ENCODE results near the gene CD14.
"Not testable (repeated sequence)": the region's sequence is repeated elsewhere in the genome, so short reads cannot be mapped to it uniquely, and the experiment has no call there.

The CD14 gene

DNA sequence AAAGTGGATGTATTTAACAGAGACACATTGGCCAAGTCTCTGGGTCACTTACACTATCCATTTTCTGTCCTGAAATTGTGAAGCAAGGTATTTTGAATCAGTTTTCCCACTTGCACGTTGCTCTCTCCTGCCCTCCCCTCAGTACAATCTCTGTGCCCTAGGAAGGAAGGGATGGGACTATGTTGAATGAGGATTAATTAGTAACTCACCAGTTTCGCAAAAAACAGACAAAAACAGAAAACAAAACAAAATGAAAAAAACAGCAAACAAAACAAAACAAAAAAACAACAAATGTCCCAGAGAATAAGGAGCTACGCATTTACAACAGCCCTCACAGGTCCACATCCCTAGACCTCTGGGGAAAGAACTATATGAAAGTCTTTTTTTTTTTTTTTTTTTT is 1.1 kb upstream of the CD14 start:
- no peak for DNase-seq

DNA sequence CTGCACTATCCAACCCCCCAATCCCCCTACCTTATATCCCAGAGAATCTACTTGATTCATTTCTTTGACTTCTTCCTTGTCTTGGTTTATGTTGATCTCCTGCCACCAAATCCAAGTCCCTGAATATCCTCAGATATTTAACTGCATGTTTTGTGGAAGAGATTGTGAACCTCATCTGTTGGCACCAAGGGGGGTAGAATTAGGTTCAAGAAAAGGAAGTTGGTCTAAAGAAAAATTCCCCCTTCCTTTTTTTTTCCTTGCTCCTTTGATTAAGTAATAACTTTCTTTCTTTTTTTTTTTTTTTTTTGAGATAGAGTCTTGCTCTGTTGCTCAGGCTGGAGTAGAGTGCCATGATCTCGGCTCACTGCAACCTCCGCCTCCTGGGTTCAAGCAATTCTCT is 526 bp upstream of the CD14 start:
- DNase-seq, result no peak

DNA sequence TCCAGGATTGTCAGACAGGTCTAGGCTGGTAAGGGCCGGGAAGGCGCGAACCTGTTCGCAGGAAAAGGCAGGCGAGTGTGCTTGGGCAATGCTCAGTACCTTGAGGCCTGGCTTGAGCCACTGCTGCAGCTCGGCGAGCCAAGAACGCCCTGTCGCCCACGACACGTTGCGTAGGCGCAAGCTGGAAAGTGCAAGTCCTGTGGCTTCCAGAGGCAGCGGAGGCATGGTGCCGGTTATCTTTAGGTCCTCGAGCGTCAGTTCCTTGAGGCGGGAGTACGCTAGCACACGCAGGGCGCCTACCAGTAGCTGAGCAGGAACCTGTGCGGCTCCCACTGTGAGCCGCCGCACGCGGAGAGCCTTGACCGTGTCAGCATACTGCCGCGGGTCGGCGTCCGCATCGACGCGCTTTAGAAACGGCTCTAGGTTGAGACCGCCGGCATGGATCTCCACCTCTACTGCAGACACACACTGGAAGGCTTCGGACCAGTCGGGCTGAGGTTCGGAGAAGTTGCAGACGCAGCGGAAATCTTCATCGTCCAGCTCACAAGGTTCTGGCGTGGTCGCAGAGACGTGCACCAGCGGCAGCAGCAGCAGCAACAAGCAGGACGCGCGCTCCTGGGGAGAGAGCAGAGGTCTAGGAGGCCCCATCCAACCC is 482 bp downstream of the CD14 start:
- no peak for DNase-seq

DNA sequence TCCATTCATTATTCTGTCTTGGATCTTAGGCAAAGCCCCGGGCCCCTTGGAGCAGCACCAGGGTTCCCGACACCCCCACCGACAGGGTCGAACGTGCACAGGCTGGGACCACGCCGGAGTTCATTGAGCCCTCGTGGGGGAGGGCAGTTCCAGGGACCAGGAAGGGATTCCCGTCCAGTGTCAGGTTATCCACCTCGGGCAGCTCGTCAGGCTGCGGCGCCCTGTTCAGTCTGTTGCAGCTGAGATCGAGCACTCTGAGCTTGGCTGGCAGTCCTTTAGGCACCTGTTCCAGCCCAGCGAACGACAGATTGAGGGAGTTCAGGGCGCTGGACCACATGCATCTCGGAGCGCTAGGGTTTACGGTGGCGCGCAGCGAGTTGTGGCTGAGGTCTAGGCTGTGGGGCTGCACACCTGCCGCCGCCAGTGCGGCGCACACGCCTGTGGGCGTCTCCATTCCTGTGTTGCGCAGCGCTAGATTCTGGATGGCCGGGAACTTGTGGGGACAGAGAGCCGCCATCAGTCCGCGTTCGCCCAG is 1.1 kb downstream of the CD14 start:
- peak; percentile 53 for DNase-seq

DNA sequence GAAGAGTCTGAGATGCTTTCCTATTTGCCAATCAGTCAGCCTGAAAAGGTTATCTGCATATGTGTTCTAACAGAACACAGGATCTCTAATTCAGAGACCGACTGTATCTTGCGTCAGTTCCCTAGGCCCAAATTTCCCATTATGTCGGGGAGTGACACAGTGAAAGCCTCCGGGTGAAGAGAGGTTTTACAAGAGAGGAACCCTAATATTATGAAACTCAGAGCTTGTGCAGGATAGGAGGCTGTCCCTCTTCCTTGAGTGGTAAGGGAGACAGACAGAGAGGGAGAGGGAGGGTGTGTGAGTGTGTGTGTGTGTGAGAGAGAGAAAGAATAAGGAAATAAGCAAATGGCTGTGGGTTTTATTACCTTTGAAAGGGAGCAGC is 1.9 kb downstream of the CD14 start:
- no peak for DNase-seq

DNA sequence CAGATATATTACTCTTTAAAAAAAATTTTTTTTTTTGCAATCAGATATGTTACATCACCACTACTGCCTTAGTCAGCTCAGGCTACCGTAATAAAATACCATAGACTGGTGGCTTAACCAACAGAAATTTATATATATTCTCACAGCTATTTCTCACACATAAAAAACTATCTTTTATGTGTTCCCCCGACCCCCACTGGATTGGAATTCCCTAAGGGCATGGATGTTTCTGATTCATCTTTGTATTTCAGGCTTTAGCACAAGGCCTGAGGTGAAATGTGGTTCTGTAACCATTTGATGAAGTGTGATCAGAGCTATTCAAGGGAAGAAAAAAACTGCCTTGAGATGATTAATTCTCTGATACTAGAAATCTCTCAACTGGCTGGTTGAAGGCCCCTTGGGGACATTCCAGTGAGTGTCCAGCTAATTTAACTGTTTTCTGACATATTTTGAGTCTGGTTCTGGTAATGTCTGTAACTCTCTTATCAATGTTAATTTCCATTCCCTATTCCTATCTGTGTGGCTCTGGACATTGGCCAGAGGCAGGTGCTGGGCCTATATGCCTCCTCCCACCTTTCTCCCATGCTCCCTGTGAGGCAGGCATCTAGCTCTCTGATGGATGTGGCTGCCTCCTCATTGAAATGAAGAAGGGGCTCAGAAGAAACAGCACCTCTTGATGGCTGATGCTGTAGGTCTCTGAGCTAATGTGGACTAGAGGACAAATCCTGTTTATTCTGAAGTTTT is 2.5 kb downstream of the CD14 start:
- no peak for DNase-seq

DNA sequence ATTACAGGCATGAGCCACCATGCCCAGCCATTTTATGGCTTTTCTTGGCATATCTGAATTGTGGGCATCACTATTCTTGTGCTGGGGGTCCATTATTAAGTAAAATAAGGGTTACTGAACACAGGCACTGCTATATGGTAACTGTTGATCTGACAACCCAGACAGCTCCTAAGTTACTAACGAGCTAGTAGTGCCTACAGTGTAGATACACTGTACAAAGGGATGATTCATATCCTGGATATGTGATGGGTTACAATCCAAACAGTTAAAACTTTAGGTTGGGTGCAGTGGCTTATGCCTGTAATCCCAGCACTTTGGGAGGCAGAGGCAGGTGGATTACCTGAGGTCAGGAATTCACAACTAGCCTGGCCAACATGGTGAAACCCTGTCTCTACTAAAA is 4.3 kb downstream of the CD14 start:
- no peak for DNase-seq

DNA sequence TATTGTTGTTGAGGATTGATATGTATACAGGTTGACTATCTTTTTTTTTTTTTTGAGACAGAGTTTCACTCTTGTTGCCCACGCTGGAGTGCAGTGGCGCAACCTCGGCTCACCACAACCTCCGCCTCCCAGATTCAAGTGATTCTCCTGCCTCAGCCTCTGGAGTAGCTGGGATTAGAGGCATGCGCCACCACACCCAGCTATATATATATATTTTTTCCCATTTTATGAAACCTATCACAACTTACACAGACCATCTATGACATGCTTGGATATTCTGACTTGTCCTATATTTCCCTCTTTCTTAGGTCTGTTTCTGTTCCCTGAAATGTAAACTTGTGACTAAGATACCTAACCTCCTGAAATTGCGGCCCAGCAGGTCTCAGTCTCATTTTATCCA is 5.0 kb downstream of the CD14 start:
- no peak for DNase-seq

DNA sequence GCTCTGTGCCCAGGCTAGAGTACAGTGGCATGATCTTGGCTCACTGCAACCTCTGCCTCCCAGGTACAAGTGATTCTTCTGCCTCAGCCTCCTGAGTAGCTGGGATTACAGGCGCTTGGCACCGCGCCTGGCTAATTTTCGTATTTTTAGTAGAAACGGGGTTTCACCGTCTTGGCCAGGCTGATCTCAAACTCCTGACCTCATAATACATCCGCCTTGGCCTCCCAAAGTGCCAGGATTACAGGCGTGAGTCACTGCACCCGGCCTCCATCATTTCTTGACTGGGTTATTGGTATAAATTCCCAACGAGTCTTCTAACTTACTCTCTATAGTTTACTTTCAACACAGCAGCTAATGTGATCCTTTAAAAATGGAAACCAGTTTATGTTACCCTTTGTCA is 8.1 kb downstream of the CD14 start:
- not testable (repeated sequence) for DNase-seq

DNA sequence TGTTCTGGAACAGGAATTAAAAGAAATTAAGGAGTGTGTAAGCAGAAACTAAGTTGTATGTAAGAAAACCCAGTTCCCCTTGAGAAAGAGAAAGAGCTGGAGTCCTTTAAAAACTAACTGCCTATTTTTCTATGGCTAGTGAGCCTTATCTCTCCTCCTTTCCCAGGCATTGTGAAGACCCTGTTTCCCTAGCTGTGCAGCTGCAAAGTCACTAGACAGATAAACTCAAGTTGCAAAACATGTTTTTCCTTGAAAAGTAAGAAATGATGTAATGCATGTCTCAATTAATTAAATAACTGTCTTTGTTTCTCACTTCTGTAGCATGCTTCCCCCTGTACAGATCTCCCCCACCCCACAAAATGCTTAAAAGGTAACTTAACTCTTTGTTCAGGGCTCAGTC is 9.9 kb downstream of the CD14 start:
- not testable (repeated sequence) for DNase-seq

DNA sequence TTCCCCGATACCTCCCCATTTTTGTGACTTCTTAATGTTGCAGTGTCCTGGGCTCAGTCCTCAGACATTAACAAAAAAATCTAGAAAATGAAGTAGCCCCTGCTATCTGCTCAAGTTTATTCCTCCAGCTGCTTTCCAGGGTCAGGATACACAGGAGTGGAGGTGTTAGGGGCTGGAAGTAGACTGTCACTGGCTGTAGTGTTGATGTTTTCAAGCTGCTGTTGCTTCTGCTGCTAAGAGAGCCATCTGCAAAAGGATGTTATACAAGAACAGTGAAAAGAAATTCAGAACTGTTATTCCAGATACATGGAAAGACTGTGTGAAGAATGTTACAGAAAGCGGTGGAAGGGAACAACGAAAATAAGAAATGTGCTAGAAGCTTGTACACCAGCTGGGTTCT is 10.7 kb downstream of the CD14 start:
- no peak for DNase-seq

DNA sequence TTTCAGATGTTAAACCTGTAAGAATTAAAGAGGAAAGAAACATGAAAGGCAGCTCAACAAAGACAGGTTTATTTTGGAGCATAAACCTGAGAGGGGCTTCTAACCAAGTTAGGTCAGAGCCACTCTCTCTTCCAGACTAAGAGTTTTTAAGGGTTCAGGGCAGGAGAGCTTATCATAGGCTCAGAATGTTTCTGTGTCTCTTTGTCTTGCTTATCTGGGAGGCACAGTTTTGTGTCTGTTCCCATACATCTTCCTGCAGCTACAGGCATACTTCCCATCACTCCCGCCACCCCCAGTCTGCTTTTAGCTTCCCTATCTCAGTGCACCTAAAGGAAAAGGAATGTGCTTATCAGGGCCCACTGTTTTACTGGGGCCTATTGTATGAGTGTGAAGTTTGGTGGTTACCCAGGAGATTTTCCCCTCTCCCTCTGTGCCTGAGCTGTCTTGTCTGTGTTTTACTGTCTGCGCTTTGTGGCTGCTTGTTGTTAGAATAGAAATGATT is 21.9 kb downstream of the CD14 start:
- no peak for DNase-seq

DNA sequence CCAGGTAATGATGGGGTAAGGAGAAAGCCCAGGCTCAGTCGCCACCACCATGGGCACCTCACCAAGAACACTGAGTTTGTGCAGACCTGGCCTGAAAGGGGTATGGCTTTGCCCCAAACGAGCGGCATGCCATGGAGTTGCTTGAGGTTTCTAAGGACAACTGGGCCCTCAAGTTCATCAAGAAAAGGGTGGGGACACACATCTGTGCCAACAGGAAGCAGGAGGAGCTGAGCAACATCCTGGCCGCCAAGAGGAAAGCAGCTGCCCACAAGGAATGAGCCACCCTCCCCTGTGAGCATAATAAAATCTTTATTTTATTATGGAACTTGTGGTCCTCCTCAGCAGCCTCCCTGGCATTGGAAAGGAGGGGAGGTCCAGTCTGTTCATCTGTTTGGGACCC is 23.8 kb downstream of the CD14 start:
- no peak for DNase-seq

DNA sequence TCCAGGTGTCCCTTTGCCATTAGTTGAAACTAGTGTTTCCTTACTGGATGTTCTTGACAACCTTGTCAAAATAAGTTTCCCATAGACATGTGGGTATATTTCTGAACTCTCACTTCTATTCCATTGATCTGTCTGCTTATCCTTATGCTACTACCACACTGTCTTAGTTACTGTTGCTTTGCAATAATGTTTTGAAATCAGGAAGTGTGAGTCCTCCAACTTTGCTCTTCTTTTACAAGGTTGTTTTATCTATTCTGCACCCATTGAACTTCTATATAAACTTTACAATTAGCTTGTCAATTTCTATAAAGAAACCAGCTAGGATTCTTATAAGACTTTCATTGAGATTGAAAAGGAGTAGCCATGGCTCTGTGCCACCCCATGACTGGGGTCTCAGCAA is 24.3 kb downstream of the CD14 start:
- no peak for DNase-seq

DNA sequence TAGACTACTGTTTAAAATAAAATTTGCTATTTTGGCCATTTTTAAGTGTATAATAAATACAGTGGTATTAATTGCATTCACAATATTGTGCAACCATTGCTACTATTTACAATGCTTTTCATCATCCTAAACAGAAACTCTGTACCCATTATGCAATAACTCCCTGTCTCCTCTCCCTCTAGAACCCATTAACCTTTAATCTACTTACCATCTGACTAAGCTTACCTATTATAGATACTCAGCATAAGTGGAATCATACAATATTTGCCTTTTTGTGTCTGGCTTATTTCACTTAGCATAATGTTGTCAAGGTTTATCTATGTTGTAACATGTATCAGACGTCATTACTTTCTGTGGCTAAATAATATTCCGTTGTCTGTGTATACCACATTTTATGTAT is 25.9 kb downstream of the CD14 start:
- no peak for DNase-seq

DNA sequence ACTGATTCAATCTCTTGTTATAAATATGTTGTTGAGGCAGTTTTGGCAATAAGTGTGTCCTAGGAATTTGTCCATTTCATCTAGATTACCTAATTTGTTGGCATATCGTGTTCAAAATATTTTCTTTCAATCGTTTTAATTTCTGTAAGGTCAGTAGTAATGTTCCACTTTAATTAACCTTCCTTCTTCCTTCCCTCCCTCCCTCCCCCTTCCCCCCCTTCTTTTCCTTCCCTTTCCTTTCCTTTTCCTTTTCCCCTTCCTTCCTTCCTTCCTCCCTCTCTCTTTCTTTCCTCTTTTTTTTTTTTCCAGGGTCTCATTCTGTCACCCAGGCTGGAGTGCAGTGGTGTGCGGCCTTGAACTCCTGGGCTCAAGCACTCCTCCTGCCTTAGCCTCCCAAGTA is 27.1 kb downstream of the CD14 start:
- DNase-seq, result no peak

DNA sequence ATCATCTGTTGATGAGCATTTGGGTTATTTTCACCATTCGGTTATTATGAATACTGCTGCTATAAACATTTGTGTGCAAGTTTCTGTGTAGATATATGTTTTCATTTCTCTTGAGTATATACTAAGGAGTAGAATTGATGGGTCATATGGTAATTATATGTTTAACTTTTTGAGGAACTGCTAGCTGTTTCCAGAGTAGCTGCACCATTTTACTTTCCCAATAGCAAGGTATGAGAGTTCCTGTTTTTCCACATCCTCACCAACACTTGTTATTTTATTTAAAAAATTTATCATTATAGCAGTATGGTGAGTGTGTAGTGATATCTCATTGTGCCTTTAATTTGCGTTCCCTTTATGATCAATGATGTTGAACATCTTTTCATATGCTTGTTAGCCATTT is 29.2 kb downstream of the CD14 start:
- no peak for DNase-seq

DNA sequence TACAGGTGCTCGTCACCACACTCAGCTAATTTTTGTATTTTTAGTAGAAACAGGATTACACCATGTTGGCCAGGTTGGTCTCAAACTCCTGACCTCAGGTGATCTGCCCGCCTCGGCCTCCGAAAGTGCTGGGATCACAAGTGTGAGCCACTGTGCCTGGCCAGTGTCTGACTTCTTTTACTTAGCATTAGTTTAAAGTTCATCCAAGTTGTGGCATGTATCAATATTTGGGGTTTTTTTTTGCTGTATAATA is 29.6 kb downstream of the CD14 start:
- DNase-seq, result not testable (repeated sequence)

DNA sequence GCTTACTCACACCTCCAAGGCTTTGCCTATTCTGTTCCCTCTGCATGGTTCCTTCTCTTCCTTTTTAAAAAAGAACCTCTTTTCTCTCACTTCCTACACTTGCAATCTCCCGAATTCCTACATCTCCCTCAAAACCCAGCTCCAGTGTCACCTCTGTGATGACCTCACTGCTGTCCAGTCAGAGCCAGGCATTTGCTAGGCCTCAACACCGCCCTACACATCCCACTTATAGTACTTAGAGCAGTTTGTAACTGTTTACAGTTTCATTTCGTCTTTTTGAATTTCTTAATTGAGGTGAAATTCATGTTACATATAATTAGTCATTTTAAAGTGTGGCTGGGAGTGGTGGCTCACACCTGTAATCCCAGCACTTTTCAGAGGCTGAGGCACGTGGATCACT is 30.8 kb downstream of the CD14 start:
- DNase-seq, result no peak

DNA sequence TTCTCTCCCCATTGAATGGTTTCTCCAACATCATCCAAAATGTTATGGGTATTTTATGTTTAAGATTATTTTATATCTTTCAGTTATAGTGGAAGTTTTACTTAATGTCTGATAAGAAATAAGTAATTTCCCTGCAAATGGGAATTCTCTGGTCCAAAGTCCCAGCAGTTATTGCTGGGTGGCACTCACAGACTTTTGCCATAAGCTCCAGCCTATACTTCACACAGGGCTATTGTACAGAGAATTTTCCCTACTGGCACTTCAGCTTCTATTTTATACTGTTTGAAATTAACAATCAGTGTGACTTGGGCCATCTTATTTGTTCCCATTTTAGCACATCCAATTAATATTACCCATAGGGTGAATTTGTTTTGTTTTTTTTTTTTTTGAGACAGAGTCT is 32.9 kb downstream of the CD14 start:
- DNase-seq, result no peak

DNA sequence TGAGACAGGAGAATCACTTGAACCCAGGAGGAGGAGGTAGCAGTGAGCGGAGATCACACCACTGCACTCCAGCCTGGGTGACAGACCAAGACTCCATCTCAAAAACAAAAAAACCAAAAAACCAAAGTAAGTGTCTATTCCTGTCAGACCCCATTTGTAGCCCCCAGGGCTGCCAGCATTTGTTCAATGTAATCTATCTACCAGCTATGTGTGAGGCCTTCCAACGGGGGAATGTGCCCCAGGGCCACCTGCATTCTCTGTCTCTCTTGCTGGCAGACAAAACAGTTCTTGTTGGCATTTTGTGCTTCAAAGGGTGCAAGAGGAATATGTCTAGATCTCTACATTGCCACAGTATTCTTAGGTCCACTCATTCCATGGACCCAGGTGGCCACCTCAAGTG is 34.1 kb downstream of the CD14 start:
- no peak for DNase-seq

DNA sequence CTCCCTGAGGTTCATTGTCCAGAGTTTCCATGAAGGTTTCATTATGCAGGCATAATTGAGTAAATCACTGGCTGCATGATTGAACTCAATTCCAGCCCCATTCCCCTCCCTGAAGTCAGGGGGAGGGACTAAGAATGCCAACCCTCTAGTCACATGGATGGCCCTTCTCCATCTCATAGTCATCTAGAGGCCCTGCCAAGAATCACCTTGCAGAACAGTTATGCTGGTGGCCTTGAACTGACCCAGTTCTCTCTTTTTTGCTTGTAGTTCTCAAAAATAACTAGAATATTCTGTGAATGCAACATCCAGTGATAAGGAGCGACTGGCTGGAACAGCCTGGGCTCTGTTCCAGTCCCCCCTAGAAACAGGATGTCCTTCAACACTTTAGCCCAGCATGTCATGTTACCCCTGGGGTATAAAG is 36.6 kb downstream of the CD14 start:
- no peak for DNase-seq

DNA sequence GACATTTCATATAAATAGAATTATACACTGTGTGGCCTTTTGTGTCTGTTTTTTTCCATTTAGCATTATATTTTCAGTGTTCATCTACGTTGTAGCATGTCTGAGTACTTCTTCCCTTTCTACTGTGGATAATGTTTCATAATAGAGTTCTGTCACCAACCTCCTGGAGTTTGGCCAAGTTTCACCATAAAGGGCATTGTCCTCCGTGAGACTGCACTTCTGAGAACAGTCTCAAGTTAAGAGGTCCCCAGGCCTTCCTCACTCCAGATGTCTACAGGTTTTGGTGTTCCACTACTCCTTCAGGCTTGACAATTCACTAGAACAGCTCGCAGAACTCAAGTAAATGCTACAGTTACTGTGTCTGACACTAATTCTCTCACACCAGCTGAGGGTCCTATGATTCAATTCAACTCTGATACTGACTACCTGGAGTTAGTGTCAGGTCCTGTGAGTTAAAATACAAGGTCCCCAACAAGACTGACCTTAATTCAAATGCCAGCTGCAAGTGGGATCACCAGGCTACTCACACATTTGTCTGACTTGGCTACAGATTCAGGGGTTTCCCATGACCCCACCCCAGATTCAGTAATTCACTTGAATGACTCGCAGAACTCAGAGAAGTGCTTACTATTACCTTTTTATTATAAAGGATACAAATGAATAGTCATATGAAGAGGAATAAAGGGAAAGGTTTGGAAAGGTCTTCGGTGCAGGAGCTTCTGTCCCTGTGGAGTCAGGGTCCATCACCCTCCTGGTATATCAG is 37.3 kb downstream of the CD14 start:
- DNase-seq, result no peak

DNA sequence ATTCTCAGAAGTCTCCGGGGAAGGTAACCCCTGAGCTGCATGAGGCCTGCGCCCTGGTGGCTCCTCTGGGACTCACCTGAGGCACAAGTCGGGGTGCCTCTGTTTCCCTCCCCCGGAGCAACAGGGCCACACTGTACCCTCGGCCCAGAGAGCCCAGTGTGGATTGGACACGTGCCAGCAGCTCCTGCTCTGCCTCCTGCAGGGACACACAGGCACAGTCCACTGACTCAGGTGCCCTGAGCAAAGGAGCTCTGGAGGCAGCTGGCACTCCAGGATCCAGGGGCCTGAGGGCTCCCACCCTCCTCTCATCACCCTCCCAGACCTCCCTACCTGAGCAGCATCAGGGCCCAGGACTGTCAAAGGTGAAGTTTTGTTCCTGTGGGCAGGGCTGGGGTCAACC is 38.8 kb downstream of the CD14 start:
- no peak for DNase-seq

Data from NCI-H1105 (cell line).